K562 (cell line): ENCODE results near the gene GRM5.
A peak's percentile ranks its signal among the peaks of the same experiment; 100 is the strongest.

Experiments
- CREB3 ChIP-seq: fragments of 450-650 bp; conservative IDR thresholded peaks from 2 replicates; pipeline ENCODE4 v1.6.1; 2016; ENCODE audit warnings: missing genetic modification characterization, low read depth, mild to moderate bottlenecking, missing compliant biosample characterization, moderate library complexity
- CTCF ChIP-seq, 3 experiments: IDR thresholded peaks in 2 of 3; conservative IDR thresholded peaks in 1 of 3; 2 replicates each; pipeline ENCODE4 v1.5.1; 2011 to 2012; ENCODE audit warnings: low read length in 3 of 3, mild to moderate bottlenecking in 3 of 3, control low read depth in 2 of 3, improper control_type of control experiment in 1 of 3, inconsistent platforms in 1 of 3, low read depth in 1 of 3, mixed read lengths in 1 of 3, moderate library complexity in 1 of 3; ENCODE audit not compliant: insufficient read depth in 2 of 3
- E2F8 ChIP-seq: fragments of 450-650 bp; IDR thresholded peaks from 2 replicates; pipeline ENCODE4 v1.7.1; 2018; ENCODE audit warnings: mild to moderate bottlenecking, low read depth; ENCODE audit not compliant: partially characterized antibody
- HNRNPH1 ChIP-seq: fragments of 200-400 bp; formaldehyde crosslinking; optimal IDR thresholded peaks from 2 replicates; pipeline ENCODE3; 2017; ENCODE audit warnings: low read depth, mild to moderate bottlenecking, low read length, moderate library complexity
- MAFF ChIP-seq: IDR thresholded peaks from 2 replicates; pipeline ENCODE4 v1.6.1; 2012; ENCODE audit warnings: low read length, improper control_type of control experiment
- SMARCC2 ChIP-seq: fragments of 450-650 bp; IDR thresholded peaks from 2 replicates; pipeline ENCODE4 v1.6.1; 2017; ENCODE audit warnings: antibody characterized with exemption, moderate library complexity, mild to moderate bottlenecking, low read depth
- SOX6 ChIP-seq: fragments of 450-650 bp; IDR thresholded peaks from 2 replicates; pipeline ENCODE4 v1.6.1; 2014; ENCODE audit warnings: mild to moderate bottlenecking
- ZFP1 ChIP-seq: fragments of 450-650 bp; formaldehyde crosslinking; IDR thresholded peaks from 2 replicates; pipeline ENCODE4 v1.4.0; 2020; ENCODE audit warnings: mild to moderate bottlenecking, mixed read lengths

GRCh38 chr11:88886796-88887195, 179.0 kb downstream of the GRM5 start:
- no peak for TF ChIP-seq SOX6
- TF ChIP-seq CREB3 (tag) = no peak
- TF ChIP-seq E2F8 = no peak
- TF ChIP-seq CTCF (IDR thresholded peaks at IDR 0.05 in 2 of 3, conservative IDR thresholded peaks at IDR 0.05 in 1 of 3; ENCODE audit: insufficient read depth in 2 of 3, low read depth in 1 of 3, low read length in 3 of 3) = peak; percentile 8 to 34 (median 27); a peak in 1 of 6 replicates
- TF ChIP-seq SMARCC2 = no peak
- no peak for TF ChIP-seq ZFP1
- TF ChIP-seq HNRNPH1 = no peak
- no peak for TF ChIP-seq MAFF
